Mammary epithelial cell (primary cell): ENCODE data around the gene ADCY4.

Experiments
- EZH2 ChIP-seq: IDR thresholded peaks from 2 replicates; pipeline ENCODE4 v1.6.1; 2012; ENCODE audit warnings: low read length, inconsistent platforms, borderline replicate concordance
- TF ChIP-seq, protein P1 (sequence below), 2 donors: IDR thresholded peaks in 1 of 2; conservative IDR thresholded peaks in 1 of 2; 2 replicates each; pipeline ENCODE4 v1.5.1; 2011 to 2012; ENCODE audit warnings: inconsistent platforms in 2 of 2, low read length in 2 of 2, mild to moderate bottlenecking in 2 of 2, control low read depth in 1 of 2, low read depth in 1 of 2; ENCODE audit not compliant: insufficient read depth in 1 of 2; ENCODE audit errors: extremely low read depth in 1 of 2

DNA sequence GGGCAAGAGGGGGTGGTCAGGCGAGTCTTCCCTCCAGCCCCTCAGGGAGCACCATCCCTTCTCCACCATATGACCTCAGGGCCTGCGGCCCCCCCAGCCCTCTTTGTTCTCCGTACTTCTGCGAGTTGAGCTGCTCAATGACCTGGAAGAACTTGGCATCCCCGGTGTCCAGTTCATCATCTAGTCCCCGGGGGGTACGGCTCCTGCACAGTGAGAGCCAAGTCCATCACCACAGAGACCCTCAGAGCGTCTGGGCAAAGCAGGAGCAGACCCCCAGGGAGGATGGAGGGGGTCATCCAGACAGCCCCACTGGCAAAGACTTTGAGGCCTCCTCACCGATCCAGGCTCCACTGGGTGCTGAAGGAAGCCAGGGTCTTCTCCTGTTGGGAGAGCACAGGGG, 8.9 kb downstream of the ADCY4 start:
- TF ChIP-seq, protein P1, sequence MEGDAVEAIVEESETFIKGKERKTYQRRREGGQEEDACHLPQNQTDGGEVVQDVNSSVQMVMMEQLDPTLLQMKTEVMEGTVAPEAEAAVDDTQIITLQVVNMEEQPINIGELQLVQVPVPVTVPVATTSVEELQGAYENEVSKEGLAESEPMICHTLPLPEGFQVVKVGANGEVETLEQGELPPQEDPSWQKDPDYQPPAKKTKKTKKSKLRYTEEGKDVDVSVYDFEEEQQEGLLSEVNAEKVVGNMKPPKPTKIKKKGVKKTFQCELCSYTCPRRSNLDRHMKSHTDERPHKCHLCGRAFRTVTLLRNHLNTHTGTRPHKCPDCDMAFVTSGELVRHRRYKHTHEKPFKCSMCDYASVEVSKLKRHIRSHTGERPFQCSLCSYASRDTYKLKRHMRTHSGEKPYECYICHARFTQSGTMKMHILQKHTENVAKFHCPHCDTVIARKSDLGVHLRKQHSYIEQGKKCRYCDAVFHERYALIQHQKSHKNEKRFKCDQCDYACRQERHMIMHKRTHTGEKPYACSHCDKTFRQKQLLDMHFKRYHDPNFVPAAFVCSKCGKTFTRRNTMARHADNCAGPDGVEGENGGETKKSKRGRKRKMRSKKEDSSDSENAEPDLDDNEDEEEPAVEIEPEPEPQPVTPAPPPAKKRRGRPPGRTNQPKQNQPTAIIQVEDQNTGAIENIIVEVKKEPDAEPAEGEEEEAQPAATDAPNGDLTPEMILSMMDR (conservative IDR thresholded peaks at IDR 0.05 in 1 of 2, IDR thresholded peaks at IDR 0.05 in 1 of 2; ENCODE audit: extremely low read depth in 1 of 2, insufficient read depth in 1 of 2, low read depth in 1 of 2, low read length in 2 of 2): no peak
- no peak for TF ChIP-seq EZH2
